Measurements from ENCODE around the gene TENM4.
A peak's percentile ranks its signal among the peaks of the same experiment; 100 is the strongest.
"Not testable (repeated sequence)": the region's sequence is repeated elsewhere in the genome, so short reads cannot be mapped to it uniquely, and the experiment has no call there.

TENM4 gene

DNA sequence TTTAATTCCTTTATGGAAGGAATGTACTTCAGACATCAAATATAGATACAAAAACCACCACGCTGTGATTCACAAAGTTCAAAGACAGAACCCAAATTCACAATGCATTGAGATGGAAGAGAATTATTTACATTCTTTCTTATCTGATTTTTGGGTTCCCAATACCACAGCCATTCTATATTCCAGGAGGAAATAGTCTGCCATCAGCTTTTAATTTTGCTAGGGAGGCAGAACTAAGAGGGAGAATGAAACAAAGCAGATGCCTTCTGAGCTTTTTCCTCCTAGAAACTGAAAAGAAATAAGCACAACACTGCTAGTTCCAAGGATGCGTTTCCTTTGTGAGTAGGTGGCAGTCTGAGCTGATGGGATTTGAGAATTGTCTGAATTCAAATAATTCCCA, 583.1 kb downstream of the TENM4 start:
- no peak for DNase-seq

DNA sequence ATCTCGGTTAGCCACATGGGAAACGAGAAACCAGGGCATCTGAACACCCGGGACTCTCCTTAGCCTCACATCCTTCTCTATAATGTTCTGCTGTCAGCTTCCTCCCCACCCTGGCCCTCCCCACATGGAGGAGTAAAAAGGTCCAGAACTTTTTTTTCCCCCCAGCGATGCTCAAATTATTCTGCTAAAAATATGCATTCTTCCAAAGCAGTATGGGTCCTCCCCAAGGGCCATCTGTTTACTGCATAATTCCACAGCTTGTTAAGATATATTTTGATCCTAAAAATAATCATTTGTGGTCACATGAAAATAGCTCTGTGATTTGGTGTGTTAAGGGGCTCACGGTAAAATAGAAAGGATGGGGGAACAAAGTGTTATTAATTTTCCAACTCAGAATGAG, 584.6 kb downstream of the TENM4 start:
- no peak for DNase-seq

DNA sequence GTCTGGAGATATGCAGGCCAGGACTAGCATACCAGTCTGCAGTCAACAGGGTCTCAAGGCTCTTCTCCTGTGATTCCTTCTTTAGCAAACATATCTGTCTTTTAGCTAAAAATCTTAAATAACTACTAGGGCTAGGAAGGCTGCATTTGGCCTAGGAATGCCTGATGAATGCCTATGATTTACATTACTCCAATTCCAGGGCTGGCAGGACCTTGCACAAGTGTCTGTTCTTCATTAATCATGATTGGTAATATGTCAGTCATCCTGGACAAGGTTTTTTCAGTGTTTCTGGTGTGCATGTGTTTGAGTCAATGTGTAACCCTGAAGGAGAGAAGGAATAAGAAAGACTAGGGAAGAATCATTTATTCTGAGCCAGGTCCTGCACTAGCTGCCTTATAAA, 585.7 kb downstream of the TENM4 start:
- DNase-seq = no peak

DNA sequence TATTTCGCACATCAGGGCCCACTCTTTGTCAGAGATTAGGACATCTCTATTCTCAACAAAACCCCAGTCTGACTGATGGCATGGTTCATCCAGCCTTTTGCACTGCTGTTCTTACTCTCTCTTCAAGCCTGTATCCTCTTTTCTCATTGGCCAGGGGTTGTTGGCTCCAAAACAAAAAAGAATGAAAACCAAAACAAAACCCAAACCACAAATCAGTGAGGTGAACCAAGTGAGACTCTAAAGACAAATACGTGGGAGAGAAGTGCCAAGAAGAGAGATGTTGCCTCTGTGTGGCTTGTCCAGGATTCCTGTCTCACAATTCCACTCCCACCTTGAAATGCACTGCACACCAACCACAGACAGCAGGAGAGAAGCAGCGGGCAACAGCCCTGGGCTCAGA, 587.3 kb downstream of the TENM4 start:
- DNase-seq = no peak

DNA sequence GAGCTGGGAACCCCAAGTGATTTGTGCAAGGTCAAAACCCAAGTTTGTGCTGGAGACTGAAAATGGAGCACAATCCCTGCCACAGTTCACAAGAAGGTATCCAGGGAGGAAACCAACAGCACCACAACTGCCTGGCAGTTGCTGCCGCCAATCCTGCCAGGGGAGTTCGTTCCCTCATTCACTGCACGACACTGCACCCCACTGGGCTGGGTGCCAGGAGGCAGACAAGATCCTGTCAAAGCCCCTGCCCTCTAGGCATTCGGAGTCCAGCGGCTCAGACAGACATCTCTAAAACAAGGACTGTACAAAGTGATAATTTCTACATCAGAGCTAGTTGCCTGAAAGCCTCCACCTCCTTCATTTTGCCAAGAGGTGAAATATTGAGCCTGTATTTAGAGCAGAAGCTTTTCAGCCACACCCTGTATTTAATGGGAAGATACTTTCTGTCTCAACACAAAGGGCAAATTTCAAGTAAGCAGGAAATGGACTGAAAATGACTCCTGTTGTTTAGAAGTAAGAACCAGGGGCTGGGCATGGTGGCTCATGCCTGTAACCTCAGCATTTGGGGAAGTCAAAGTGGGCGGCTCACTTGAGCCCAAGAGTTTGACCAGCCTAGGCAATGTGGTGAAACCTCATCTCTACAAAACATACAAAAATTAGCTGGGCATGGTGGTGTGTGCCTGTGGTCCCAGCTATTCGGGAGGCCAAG, 588.8 kb downstream of the TENM4 start:
- peak; percentile 49 for DNase-seq

DNA sequence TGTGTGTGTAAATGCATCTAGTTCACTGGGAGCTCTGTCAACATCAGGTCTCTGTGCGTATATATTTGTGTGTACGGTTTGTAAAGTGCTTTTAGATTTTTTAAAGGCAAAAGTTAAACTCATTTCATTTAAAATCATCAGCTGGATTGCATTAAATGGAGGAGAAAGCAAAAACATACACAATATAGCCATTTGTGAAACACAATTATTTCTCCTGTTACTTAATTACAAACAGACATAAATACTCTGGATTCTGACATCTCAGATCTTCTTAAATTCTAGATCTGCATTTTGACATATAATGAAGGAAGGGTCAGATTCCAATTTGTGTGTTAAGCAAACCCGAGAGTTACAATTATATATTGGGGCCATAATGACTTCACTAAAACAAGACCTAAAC, 590.8 kb downstream of the TENM4 start:
- no peak for DNase-seq

DNA sequence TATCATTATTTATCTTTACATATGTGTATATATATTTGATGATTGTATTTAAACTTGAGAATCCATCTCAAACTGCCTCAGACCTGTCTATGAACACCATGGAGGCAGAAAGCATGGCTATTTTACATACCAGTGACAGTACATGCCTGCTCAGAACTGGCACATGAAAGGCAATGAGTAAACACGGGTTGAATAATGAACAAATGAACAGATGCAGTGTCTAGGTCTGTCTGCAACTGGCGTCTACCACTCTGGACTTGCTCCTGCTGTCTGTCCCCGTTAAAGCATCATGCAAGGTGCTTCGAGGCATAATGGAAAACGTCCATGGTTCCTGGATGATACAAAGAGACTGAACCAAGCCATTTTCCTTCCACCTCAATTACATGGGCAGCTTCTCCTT, 594.6 kb downstream of the TENM4 start:
- DNase-seq = no peak

DNA sequence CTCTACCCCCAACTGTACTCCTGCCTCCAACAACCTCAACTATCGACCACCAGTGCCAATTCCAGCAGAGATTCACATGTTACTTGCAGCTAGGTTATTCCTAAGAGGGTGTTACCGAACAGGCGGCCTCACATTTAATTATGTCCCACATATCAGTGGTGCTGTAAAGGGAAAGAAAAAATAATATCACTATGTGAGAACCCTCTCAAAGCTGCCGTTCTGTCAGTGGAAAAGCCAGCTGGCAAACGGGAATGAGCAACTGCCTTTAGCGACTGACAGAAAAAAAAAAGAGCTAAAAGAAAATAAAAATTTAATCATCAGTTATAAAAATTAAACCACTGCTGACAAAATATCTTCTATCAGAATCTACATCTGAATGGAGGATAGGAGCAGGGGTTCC, 595.3 kb downstream of the TENM4 start:
- no peak for DNase-seq

DNA sequence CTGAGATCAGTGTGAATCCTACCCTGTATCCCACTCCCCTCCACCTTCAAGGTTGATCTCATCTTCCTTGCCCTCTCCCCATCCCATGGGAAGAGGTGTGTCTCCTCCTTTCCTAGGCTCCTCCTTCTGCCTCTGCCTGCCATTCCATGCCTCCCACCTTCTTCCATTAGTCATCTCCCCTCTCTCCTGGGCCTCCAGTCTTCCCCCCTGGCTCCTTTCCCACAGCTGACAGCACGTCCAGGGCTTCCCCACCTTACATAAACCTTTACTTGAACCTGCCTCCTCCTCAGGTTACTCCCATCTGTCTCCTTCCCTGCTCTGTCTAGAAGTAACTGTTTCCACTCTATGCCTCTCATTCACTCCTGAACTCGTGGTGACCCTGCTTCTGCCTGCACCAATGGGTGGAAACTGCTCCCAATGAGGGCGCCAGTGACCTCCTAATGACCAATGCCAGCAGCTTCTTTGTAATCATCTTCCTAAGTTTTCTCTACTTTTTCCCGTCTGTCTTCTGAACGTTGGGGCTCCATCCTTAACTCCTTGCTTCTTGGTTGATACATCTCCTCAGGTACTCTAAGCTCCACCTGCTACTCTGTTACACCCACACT, 599.3 kb downstream of the TENM4 start:
- DNase-seq = no peak

DNA sequence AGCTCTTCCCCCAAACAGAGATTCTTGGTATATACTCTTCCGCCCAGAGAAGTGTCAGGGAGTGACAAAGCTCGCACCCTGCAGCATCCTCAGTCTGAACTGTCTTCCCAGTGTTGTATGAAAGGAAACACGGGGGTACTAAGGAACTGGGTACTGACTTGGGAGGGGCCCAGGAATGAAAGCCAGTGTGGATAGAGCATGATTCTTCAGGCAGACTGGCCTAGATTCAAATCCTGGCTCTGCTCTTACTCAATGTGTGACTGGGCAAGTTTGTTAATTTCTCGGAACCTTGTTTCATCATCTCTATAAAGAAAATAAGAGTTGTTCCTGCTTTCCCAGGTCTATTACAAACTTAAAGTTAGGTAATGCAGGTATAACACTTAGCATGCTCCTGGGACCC, 600.2 kb downstream of the TENM4 start:
- DNase-seq = no peak

DNA sequence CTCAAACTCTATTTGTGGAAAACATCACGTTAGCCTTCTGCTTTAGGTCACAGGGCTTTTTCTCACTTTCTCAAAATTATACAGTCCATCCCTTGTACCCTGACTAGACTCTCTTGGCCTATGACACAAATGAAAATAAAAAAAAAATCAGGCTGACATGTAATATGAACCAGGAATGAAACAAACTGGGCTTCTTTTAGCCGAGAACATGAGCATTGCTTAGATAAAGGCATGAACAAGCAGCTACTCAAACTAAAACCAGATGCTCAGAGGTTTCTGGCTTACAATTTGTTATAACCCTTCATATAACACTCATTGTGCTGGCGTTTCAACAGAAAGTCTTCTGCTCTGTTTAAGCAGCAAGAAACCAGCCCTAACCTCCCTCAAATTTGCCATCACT, 600.6 kb downstream of the TENM4 start:
- DNase-seq = no peak

DNA sequence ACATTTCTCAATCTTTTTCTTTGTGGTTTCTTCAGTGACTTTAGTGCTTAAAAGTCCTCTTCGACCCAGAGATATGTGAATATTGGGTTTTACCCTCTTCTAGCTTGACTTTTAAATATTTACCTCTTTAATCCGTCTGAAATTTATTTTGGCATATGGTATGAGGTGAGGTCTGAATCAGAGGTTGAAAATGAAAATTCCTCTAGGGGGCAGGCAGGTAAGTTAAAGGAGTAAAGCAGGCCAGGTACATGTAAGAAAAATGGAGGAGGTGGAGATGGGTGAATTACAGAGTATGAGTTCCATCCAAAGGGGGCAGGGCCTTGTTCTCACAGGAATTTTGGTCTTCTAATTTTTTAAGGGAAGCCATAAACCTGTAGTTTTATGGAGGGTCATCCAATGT, 602.4 kb downstream of the TENM4 start:
- DNase-seq = no peak

DNA sequence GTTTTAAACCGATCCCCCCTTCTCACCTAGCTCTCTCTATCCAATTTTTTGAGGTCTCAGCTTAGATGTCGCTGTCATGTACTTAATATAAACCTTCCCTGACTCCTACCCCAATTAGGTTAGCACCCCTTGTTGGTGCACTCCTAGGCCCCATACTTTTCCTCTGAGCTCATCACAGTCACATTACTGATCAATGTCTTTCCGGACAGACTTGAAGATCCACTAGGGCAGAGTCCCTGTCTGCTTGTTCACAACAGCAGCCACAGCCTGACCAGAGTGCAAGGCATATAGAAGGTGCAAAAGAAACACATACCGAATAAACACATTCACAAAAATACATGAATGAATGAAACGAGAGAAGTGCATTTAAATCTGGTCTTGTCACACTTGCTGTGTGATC, 605.2 kb downstream of the TENM4 start:
- DNase-seq = no peak

DNA sequence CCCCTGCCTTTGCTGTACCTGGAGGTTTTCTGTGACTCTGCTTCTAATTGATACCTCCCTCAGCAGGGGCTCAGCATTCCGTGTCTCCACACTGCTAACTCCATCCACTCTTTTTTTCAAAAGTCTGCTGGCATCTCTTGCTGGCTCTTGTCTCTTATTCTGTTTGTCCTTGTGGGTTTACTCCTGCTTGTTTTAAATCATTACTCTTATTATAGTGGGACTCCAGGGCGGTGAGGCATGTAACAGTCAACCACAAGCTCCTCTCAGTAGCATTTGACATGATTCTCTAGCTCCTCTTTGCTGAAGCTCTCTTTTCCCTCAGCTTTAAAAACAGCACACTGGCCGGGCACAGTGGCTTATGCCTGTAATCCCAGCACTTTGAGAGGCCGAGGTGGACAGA, 605.9 kb downstream of the TENM4 start:
- no peak for DNase-seq

DNA sequence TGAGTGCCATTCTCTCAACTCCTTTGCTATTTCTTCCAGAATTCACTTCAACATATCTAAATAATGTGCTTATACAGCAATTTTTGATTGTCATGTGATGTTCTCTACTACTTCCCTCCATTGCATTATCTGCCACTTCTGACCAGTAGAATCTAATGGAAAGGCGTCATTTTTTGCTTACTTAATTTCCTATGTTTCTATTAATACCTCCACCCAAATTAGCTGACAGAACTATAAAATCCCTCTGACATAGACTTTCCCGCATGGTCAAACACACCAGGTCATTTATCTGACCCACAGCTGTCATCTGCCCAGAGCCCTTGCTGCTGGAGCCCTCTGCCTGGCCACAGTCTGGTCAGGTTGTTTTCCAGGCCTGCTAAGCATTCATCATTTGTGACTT, 607.6 kb downstream of the TENM4 start:
- no peak for DNase-seq

DNA sequence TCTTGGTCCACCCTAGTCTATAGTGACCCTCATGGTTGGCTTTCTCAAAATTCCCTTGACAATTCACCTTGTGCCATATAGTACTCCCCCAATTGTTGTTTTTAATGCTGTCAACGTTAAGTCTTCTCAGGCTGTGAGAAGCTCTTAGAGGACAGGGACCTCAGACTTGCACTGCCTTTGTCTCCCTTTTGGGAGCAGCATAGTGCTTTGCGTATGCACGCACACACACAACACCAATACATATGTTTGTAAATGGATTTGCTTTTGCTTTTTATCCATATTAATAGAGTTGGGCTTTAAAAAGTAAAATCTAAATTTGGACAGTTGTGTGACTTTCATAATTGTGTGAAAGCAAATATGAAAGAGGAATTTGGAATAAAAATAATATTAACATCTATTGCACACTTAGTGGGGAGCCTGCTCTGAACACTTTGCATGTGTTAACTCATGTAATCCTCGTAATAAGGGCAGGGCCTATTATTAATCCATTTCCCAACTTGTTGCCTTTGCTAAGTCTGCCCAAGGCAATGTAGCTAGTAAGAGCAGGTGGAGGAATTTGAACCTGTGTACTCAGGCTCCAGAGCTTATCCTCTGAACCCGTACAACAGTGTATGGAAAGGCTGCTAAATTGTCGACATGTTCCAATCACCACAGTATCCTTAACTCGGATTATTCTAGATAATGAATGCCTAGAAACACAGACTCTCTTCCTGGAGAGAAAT, 608.4 kb downstream of the TENM4 start:
- DNase-seq = no peak

DNA sequence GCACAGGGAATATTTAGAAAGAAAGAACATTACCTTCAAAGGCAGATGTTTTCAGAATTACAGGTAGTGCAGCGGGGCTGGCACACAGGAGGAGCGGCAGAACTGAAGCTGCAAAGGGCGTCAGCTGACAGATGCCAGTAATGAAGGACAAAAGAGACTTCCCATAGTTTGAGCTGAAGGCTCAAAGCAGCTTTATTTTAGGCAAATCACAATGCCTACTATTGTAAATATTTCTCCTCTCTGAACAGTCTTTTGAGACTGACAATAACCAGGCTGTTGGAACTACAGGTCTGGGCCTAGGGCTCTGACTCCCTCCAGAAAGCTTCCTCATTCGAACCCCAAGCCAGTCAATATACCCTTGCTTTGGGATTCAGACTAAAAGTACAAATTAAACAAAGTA, 609.3 kb downstream of the TENM4 start:
- DNase-seq = no peak

DNA sequence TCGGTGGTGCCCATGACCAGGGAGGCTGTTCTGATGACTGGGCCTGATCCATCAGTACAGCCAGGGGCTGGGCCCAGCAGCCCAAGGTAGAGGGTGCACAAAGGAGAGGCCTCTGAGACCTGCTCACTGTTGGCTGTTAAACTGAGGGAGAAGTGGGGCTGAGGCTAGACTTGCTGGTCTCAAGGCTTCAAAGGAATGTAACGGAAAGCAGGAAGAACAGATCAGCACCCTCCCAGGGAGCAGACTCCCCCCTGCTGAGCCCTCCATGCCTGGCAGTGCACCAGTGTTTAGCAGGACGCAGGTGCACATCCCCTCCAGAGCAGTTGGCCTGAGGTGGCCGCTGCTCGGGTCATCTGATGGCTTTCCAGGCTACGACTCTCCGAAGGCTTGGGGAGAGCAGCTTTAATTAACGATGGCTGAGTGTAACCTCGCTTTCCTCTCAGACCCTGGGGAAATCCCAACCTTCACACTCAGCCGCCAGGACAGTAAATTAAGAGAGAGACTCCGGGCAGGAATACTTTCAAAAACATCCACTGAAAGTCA, 610.5 kb downstream of the TENM4 start:
- no peak for DNase-seq

DNA sequence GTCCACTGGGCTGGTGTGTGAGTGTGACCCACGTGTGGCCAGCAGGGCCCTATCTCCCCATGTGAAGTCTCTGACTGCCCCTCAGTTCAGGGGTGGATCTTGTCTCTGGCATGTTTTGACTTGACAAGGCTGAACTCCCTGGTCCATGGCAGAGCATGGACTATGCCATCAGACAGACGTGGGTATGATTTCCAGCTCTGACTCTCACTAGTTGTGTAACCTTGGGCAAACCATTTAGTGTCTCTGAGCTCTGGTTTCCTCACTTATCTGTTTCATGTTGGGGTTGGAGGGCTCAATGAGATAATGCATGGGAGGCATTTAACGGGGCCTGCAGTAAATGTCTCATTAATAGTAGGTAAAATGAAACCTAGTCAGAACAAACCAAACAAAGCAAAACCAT, 611.7 kb downstream of the TENM4 start:
- no peak for DNase-seq

DNA sequence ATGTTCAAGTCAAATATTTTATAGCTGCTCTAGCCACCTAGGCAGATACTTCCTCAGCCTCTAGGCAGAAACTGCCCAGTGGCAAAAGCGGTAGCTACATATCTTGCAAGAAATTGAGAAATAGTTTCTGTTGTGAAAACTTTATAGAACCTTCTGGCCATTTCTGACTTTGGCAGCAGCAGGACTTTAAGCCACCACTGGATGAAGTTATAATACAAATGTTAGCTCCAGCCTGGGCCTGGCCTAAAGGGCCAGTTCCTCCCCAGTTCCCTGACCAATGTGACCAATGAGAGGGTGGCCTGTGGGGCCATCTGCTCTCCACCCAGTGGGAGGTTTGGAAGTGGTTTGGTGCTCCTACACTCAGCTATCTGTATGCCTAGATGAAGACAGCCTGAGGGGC, 612.2 kb downstream of the TENM4 start:
- no peak for DNase-seq

DNA sequence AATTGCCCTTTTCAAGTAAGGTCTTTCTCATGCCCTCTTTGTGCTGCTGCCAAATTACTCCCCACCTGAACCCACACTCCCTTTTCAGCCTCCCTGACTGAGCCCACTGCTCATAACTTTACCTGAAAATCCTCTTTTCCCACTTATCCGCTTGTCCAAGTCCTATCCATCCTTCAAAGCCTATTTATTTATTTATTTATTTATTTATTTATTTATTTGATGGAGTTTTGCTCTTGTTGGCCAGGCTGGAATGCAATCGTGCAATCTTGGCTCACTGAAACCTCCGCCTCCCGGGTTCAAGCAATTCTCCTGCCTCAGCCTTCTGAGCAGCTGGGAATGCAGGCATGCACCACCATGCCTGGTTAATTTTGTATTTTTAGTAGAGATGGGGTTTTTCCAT, 613.5 kb downstream of the TENM4 start:
- DNase-seq = not testable (repeated sequence)

DNA sequence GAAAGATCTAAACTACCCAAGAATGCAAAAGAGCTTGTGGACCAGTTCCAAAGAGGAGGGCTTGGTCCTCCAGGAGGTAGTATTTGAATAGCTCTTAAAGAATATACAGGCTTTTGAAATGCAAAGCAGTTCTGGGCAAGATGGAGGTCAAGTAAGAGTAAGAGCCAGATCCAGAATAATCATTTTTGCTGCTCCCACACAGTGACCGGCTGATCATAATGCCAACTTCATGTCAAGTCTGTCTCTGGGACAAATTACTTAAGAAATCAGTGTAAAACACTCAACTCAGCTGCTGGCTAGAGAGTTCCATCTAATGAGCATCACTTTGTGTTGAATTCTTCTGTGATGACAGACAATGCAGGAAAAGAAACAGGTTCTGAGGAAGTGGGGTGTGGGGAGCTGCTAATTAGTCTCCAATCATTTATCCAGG, 615.2 kb downstream of the TENM4 start:
- DNase-seq = no peak

DNA sequence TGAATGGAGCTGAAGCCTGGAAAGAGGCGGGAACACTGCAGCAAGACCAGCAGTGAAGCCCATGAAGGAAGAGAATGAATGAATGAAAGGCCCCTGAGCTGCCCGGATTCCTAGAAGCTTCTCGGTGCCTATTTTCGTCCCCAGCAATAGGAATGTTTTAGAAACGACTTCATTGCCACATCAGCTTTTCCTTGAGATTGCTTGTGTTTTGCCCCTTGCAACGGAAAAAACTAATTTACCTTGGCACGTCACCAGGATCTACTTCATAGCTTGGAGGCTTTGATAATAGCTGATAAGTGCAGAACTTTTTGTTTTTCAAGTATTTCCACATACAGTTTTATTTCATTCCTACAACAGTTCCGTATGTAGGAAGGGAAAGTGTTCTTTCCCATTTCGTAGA, 617.2 kb downstream of the TENM4 start:
- no peak for DNase-seq

DNA sequence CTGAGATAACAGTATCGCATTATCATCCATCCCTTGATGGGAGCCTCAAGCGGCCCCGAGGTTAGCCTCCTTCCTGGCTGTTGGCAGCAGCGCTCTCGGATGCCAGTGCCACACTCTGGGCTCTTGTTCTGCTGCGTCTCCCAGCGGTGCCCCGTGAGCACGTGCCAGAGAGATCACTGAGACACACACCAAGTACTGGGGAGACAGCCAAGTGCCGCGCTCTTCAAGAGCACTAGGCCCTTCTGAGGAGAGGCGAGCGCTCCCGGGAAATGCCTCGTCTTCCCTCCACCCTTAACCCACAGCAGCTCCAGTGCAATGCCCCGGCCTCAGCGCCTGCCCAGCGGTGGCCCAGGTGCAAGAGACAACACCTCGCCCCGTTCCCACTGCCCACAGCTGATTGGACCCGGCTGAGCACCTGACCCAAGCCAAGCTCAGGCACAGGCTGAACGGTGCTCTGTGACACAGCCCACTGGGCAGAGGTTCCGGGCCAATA, 617.9 kb downstream of the TENM4 start:
- DNase-seq = no peak

Measured in femur (tissue), 1 donor.